Testis (tissue), 3 donors: Measurements from ENCODE around the gene PRKAR1B. TPM values are rescaled to one million over a fixed set of nuclear protein-coding genes. Genes with fewer than 3 reads are reported as not detected.

Experiments
- DNase-seq: peaks from one replicate; pipeline ENCODE4 v3.0.0-alpha.2; 2019
- H3K27ac ChIP-seq, 2 donors: fragments of 200-600 bp; sonication (generic); one replicate each; pipeline ENCODE4 v1.5.1; 2019
- H3K27me3 ChIP-seq: fragments of 200-600 bp; sonication (generic); one replicate; pipeline ENCODE4 v1.5.1; 2019
- H3K36me3 ChIP-seq: fragments of 200-600 bp; sonication (generic); one replicate; pipeline ENCODE4 v1.5.1; 2017; ENCODE audit warnings: low read depth; ENCODE audit errors: missing control alignments
- H3K4me1 ChIP-seq: fragments of 200-600 bp; sonication (generic); one replicate; pipeline ENCODE4 v1.5.1; 2019
- H3K4me3 ChIP-seq, 2 donors: fragments of 200-600 bp; sonication (generic); one replicate each; pipeline ENCODE4 v1.5.1; 2017 to 2019
- H3K9me3 ChIP-seq: fragments of 200-600 bp; sonication (generic); one replicate; pipeline ENCODE4 v1.5.1; 2017
- CTCF ChIP-seq, 3 experiments: fragments of 450-650 bp in 2 of 3; fragments of 200-600 bp in 1 of 3; sonication (generic) in 1 of 3; IDR thresholded peaks; one replicate each; pipeline ENCODE4 v1.5.1; 2016 to 2019; ENCODE audit warnings: antibody characterized with exemption in 3 of 3, mild to moderate bottlenecking in 2 of 3, moderate library complexity in 1 of 3
- POLR2A ChIP-seq: fragments of 450-650 bp; IDR thresholded peaks from one replicate; pipeline ENCODE4 v1.6.1; 2017; ENCODE audit warnings: antibody characterized with exemption, mild to moderate bottlenecking, moderate library complexity
- WGBS, 2 donors: methylation state at CpG; one replicate each; pipeline ENCODE4 v1.1.5; 2018; 5-methylcytosine and 5-hydroxymethylcytosine counted together
- intact Hi-C: fragments of 100-400 bp; cut with DNase I; formaldehyde crosslinking; loops from one replicate; pipeline ENCODE4 v1.15.1; 2023; ENCODE audit warnings: low total_unique reads
- polyA plus RNA-seq: library from polyadenylated mRNA; stranded (reverse); fragments of 350-450 nt; fragmentation: Illumina TruSeq; extraction: RNeasy Lipid Tissue Mini Kit (QIAGEN cat#74804); gene quantifications from one replicate; pipeline ENCODE4 v1.2.3, GENCODE V29; 2014; ENCODE audit warnings: low read depth, low replicate concordance; ENCODE audit not compliant: insufficient read depth
- total RNA-seq, 2 donors: library from RNA; depleted of rRNA; stranded (reverse); fragments of >200 nt; gene quantifications; one replicate each; pipeline ENCODE4 v1.2.3, GENCODE V29; 2016

Gene PRKAR1B
- total and polyA plus RNA-seq, 3 donors from 2014 or later, result 27.8 to 35.7 (median 31.3) TPM

GRCh38 chr7:646951-647350 is 80.1 kb downstream of the PRKAR1B start:
- DNase-seq, result no peak
- no peaks in the 10 kb centered on the region for H3K27me3 ChIP-seq
- no peaks in the 10 kb centered on the region for H3K9me3 ChIP-seq
- no peaks in the 10 kb centered on the region for H3K36me3 ChIP-seq
- 95 to 98% methylated on average over 4 to 11 of the region's 11 CpGs for WGBS, 2 donors
- no peak overlapping the region for H3K27ac ChIP-seq
- peaks cover 7% of the 10 kb centered on the region for H3K4me1 ChIP-seq
- H3K4me3 ChIP-seq, result no peak overlapping the region
- intact Hi-C loops, result no loop called here
- TF ChIP-seq CTCF (IDR thresholded peaks at IDR 0.05) (no peak), POLR2A (no peak)

- DNase-seq, result no peak
- Histone ChIP-seq H3K4me1 (peaks cover 7% of the 10 kb centered on the region), H3K27me3 (no peaks in the 10 kb centered on the region), H3K4me3 (no peak overlapping the region), H3K9me3 (no peaks in the 10 kb centered on the region), H3K36me3 (no peaks in the 10 kb centered on the region), H3K27ac (no peak overlapping the region)
- WGBS, 2 donors, result 91 to 92% methylated on average over 11 of the region's 11 CpGs
- TF ChIP-seq CTCF (IDR thresholded peaks at IDR 0.05) (no peak), POLR2A (no peak)
- intact Hi-C loops, result no loop called here
Measured at GRCh38 chr7:646487-646886, 80.6 kb downstream of the PRKAR1B start.

- no peak for DNase-seq
- Histone ChIP-seq H3K27ac (no peak overlapping the region), H3K4me3 (no peak overlapping the region), H3K4me1 (peaks cover 7% of the 10 kb centered on the region), H3K9me3 (no peaks in the 10 kb centered on the region), H3K27me3 (no peaks in the 10 kb centered on the region), H3K36me3 (no peaks in the 10 kb centered on the region)
- intact Hi-C loops, result no loop called here
- TF ChIP-seq POLR2A (no peak), CTCF (IDR thresholded peaks at IDR 0.05) (no peak)
- WGBS, 2 donors, result 87 to 91% methylated on average over 11 to 13 of the region's 13 CpGs
Measured at GRCh38 chr7:645606-646005, 81.5 kb downstream of the PRKAR1B start.

GRCh38 chr7:644381-645305 is 82.4 kb downstream of the PRKAR1B start:
- no peaks in the 10 kb centered on the region for H3K9me3 ChIP-seq
- peaks cover 7% of the 10 kb centered on the region for H3K4me1 ChIP-seq
- TF ChIP-seq POLR2A (no peak), CTCF (IDR thresholded peaks at IDR 0.05) (no peak)
- intact Hi-C loops, result no loop called here
- 66 to 72% methylated on average over 12 to 29 of the region's 35 CpGs for WGBS, 2 donors
- DNase-seq, result peak; percentile 53
- H3K27me3 ChIP-seq, result no peaks in the 10 kb centered on the region
- no peaks in the 10 kb centered on the region for H3K36me3 ChIP-seq
- no peak overlapping the region for H3K4me3 ChIP-seq
- H3K27ac ChIP-seq, result no peak overlapping the region

GRCh38 chr7:641966-642365 is 85.1 kb downstream of the PRKAR1B start:
- Histone ChIP-seq H3K27me3 (no peaks in the 10 kb centered on the region), H3K9me3 (no peaks in the 10 kb centered on the region), H3K4me3 (no peak overlapping the region), H3K4me1 (peaks cover 7% of the 10 kb centered on the region), H3K36me3 (no peaks in the 10 kb centered on the region), H3K27ac (no peak overlapping the region)
- 75 to 79% methylated on average over 11 of the region's 11 CpGs for WGBS, 2 donors
- intact Hi-C loops, result no loop called here
- no peak for DNase-seq
- TF ChIP-seq POLR2A (no peak), CTCF (IDR thresholded peaks at IDR 0.05) (no peak)
